GM04504 (cell line): ENCODE data around the gene LARP4.
"Not testable (repeated sequence)": the region's sequence is repeated elsewhere in the genome, so short reads cannot be mapped to it uniquely, and the experiment has no call there.

ENCODE experiments used
- DNase-seq: peaks from one replicate; pipeline ENCODE4 v3.0.0-alpha.2; 2012; ENCODE audit warnings: low read depth

LARP4 gene

DNA sequence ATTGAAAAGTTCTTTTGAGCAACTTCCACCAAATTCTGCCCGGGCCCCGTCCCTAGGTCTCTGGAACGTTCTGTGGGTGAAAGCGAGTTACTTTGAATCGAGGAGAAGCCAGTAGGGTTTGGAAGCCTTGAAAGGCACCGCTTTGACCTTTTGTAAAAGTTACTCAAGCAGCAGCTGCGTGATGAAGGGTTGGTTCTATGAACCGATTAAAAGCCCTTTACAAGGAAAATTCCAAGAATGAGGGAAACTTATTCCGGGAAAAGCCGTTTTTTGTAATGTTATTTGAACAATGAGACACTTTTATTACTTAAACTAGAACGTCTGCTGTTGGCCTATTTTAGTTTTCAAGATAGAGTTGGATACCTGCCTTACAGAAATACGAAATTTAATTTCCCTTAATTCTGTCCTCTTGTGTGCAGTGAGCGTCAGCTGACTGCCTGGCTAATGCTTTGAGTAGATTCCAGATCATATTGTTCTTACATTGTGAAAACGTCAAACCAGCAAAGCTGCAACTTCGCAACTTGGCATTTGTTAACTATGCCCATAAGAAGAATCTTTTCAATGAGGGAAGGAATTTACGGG lies 906 bp downstream of the LARP4 start:
- no peak for DNase-seq

DNA sequence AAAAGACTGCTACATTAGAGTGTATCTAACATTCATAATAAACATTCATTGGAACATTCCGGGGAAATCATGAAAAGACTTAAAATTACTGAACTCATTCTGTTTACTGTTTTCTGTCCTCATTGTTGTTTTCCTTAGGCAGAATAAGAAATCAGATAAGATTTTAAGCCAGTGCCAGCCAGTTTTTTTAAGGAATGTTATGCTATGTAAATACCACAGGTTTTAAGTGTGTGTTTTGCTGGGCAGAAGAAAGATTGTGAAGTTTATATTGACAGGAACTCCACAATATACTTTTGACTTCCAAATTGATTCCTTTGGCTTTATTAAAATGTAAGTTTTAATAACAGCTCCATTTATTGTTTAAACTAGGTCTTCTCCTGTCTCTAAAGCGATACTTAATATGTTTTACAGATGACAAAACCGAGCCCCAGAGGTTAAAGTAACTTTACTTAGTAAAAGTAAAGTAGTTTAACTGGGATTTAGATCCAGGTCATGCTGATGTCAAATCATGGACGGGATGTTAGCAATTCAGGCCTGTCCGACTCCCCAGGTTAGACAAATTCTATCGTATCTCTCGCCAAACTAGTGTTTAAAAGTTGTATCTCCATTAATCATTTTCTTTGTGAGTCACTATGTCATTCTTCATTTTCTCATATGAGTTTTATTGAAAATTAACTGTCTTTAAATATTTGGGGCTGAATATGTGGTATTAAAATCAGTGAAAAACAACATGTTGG lies 1.7 kb downstream of the LARP4 start:
- DNase-seq = no peak

DNA sequence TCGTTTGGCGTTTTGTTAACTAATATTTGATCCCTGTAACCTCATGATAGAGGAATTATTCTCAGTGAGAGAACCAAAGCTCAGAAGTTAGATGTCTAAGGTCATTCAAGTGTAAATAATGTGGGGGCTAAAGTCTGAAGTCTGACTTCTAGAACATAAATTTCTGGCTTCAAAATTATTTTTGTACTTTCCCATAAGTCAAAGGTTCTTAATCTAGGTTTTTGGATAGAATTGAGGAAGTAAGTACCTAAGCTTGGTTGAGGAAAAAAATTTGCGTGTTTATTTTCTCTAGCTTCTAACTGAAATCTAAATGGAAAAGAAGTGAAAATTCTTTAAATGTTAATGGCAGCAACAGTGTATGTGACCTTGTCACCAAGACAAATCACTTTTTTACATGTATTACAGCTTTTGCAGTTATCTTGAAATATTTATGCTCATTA lies 2.3 kb downstream of the LARP4 start:
- no peak for DNase-seq

DNA sequence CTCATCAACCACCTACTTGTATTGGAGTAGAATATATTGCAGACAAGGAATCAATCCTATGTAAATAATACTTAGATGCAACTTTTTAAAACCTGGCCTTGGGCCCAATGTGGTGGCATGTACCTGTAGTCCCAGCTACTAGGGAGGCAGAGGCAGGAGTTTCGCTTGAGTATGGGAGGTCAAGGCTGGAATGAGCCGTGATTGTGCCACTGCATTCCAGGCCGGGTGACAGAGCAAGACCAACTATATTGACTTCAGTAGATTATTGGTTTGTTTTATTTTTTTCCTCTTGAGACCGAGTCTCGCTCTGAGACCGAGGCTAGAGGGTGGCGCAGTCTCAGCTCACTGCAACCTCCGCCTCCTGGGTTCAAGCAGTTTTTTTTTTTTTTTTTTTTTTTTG lies 3.6 kb downstream of the LARP4 start:
- DNase-seq = no peak

DNA sequence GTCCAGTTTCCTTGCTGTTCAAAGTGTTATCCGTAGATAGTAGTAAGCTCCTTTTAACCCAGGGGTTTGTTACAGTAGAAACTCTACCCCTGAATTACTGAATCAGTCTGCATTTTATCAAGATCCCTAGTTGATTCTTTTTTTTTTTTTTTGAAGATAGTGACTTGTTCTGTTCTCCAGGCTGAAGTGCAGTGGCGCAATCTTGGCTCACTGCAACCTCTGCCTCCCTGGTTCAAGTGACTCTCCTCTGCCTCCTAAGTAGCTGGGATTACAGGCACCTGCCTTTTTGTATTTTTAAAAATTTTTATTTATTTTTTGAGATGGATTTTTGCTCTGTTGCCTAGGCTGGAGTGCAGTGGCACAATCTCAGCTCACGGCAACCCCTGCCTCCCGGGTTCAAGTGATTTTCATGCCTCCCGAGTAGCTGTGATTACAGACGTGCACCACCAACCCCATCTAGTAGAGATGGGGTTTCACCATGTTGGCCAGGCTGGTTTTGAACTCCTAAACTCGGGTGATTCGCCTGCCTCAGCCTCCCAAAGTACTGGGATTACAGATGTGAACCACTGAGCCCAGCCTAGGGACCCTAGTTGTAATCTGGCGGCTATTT lies 10.5 kb downstream of the LARP4 start:
- DNase-seq = no peak

DNA sequence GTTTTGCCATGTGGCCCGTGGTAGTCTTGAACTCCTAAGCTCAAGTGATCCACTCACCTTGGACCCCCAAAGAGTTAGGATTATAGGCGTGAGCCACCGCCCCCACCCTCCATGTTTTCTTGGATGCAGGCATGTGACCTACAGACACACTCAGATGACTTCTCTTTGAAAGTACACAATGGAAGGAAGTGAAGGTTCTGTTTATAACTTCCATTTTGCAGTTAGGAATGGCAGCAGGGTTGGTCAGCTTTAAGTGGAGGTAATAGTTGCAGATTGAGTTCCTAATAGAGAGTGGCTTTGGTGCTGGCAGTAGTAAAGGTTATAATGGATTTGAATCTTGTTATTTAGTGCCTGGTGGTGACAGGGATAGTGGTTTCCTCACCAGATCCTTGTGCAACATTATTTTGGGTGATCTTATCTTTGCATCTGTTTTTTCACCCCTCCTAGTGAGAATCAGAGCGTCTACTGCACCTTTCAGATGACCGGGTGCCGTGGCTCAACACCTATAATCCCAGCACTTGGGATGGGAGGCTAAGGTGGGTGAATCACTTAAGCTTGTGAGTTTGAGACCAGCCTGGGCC lies 15.3 kb downstream of the LARP4 start:
- DNase-seq = no peak

DNA sequence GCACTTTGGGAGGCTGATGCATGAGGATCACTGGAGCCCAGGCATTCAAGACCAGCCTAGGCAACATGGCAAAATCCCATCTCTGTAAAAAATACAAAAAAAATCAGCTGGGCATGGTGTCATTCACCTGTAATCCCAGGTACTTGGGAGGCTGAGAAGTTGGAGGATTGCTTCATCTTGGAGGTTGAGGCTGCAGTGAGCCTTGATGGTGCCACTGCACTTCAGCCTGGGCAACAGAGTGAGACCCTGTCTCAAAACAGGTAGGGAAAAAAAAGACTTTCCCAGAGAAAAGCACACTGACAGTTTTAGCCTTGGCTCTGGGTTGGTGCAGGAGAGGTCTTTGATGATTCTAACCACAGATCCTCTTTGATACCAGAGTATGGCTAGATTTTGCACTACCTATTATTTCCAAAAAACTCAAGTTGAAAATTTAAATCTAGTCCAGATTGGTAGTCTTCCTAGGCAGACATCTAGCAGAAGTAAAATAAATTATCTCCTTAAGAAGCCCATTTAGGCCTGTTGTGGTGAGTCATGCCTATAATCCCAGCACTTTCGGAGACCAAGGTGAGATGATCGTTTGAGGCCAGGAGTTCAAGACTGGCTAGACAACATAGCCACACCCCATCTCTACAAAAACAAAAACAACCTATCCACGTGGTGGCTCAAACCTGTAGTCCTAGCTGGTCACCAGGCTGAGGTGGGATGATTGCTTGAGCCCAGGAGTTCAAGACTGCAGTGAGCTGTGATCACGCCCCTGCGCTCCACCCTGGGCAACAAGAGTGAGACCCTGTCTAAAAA lies 18.6 kb downstream of the LARP4 start:
- no peak for DNase-seq

DNA sequence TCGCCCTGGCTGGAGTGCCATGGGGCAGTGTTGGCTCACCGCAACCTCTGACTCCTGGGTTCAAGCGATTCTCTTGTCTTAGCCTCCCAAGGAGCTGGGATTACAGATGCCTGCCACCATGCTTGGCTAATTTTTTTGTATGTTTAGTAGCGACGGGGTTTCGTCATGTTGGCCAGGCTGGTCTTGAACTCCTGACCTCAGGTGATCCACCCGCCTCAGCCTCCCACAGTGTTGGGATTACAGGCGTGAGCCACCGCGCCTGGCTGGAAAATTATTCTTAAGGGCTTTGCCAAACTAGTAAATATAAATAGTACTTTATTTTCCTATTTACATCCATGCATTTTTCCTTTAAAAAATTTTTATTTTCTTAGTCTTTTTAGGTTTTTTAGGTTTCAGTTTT lies 22.2 kb downstream of the LARP4 start:
- DNase-seq = not testable (repeated sequence)

DNA sequence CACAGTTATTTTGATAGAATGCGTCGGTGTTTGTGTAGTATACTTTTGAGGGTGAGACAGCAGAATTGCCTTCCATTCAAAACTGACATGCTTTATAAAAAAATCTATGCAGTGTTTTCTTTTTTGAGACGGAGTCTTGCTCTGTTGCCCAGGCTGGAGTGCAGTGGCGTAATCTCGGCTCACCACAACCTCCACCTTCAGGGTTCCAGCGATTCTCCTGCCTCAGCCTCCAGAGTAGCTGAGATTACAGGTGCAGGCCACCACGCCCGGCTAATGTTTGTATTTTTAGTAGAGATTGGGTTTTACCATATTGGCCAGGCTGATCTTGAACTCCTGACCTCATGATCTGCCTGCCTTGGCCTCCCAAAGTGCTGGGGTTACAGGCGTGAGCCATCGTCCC lies 22.7 kb downstream of the LARP4 start:
- DNase-seq = not testable (repeated sequence)

DNA sequence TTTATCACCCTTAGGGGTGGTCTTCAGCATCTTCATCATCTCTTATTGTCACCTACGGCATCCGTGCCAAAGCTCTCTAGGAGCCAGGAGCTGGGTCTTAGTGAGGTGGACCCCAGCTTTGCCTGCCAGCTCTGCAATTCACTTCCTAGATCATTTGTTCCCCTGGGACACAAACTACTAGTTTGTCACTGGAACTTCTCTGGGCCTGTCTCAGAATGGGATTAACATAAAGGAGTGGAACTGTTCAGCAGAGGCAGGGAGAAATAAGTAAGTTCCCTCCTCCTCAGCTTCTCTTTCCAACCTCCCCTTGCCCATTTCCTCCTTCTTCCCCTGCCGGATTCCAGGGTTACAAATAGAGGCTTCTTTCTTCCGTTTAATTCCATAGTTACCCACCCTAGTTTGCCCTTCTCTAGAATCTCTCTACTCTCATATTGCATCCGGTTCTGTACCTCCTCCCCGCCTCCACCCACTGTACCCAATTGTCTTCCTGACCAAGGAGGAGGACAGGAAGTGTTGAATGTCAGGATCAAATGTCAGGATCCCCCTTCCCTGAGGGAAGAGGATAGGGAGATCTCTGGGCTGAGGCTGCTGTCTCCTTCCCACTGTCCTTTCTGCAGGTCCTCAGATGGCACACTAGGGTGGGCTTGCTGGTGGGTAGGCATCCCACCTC lies 25.0 kb downstream of the LARP4 start:
- no peak for DNase-seq

DNA sequence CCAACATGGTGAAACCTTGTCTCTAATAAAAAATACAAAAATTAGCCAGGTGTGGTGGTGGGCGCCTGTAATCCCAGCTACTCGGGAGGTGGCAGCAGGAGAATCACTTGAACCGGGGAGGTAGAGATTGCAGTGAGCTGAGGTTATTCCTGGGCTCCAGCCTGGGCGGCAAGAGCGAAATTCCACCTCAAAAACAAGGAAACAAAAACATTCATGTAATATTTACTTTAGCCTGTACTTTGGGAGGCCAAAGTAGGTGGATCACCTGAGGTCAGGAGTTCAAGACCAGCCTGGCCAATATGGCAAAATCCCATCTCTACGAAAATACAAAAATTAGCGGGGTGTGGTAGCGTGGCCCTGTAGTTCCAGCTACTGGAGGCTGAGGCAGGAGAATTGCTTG lies 31.0 kb downstream of the LARP4 start:
- DNase-seq = not testable (repeated sequence)

DNA sequence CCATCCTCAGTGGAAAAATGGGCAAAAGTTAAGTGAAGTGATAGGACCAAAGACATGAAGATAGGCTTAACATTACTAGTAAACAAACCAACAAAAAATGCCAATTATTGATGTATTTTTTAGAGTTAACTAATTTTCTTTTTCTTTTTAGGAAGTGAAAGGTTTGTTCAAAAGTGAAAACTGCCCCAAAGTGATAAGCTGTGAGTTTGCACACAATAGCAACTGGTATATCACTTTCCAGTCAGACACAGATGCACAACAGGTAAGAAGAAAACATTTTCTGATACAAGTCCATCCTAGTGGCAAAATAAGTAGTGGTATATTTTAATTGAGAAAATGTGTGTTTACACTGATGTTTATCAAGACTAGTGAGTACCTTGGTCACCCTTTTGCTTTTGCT lies 39.6 kb downstream of the LARP4 start:
- DNase-seq = no peak

DNA sequence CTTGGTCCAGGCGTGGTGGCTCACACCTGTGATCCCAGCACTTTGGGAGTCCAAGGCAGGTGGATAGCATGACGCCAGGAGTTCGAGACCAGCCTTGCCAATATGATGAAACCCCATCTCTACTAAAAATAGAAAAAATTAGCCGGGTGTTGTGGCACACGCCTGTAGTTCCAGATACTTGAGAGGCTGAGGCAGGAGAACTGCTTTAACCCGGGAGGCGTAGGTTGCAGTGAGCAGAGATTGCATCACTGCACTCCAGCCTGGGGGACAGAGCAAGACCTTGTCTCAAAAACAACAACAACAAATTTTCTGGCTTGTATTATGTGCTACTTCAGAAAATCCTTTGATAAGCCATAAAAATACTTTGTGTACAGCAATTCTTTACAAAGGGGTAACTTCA lies 41.1 kb downstream of the LARP4 start:
- DNase-seq = no peak

DNA sequence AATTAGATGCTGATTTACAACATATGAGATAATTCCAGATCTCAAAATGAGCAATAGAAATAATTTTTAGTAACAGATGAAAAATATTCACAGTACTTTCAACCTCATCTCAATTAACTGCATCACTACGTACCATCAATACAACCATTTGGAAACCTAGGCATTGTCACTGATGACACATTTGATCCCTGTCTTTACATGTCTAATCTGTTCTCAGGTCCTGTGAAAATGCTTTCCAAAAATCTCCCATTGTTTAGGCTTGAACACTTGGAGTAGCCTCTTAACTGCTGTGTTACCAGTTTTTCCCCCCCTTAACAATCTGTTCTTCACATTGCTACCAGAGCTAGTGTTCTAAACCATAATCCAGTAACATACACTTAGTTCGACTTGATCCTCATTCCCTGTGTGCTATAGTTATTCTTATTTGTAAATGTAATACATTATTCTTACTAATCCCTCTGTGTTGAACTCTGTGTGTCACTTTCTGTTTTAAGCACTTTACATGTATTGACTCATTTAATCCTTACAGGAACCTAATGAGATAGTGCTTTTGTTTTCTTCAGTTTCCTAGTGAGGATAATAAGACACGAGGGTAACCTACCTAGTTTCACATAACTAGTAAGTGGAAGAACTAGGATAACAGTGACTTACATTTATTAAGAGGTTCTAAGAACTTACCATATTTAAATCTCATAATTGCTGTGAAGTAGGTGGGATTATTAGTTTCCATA lies 41.7 kb downstream of the LARP4 start:
- DNase-seq = no peak

DNA sequence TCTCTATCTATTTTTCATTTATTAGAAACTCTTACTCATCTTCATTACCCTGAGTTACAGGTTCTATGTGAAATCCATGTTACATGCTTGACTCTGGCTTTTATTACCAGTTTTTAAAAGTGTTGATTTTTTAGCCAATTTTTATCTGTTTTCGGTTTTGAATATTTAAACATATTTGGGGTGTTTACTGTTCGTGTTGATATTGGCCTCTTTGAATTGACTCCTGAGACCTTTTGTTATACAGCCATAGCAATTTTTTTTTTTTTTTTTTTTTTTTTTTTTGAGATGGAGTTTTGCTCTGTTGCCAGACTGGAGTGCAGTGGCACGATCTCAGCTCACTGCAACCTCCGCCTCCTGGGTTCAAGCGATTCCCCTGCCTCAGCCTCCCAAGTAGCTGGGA lies 49.0 kb downstream of the LARP4 start:
- not testable (repeated sequence) for DNase-seq

DNA sequence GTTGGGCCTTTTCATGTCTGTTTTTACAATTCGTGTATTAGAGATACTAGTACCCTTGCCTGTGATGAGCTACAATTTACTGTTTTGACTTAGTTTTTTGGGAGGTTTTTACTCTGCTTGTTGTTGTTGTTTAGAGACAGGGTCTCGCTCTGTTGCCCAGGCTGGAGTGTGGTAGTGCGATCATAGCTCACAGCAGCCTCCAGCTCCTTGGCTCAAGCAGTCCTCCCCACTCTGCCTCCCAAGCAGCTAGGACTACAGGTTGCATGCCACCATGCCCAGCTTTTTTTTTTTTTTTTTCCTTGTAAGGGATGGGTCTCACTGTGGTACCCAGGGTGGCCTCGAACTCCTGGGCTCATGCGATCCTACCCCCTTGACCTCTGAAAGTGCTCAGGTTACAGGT lies 52.1 kb downstream of the LARP4 start:
- no peak for DNase-seq

DNA sequence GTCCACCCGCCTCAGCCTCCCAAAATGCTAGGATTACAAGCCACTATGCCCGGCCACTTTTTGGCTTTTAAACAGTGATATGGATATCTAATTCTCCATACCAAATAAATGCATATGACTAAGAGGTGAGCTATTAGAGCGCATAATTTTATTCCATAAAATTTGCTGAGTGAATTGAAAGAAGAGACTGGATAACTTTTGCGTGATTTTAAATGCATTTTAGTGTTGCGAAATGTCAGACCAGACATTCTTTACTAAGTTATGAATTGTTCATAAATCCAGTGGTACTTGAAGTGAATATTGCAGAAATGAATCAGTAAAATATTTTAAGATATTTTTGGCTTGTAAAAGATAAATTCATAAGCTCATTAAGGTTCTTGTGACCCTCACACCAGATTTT lies 53.2 kb downstream of the LARP4 start:
- DNase-seq = no peak

DNA sequence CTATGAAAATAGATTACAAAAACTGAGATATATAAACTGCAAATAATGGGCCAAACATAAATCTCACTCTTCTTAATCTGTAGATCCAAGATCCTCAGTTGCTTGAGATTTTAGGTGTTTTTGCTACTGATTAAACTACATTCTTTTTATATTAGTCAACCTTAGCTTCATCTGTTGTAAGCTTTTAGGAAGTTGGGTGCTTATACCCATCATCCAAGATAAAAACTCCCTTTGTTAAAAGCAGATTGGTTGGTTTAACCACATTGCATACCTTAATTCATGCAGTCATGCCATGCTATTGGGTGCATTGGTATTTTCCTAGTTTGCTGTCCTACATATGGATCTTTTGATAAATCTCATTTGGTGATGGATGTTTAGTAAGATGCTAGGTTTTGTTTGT lies 57.9 kb downstream of the LARP4 start:
- DNase-seq = no peak

DNA sequence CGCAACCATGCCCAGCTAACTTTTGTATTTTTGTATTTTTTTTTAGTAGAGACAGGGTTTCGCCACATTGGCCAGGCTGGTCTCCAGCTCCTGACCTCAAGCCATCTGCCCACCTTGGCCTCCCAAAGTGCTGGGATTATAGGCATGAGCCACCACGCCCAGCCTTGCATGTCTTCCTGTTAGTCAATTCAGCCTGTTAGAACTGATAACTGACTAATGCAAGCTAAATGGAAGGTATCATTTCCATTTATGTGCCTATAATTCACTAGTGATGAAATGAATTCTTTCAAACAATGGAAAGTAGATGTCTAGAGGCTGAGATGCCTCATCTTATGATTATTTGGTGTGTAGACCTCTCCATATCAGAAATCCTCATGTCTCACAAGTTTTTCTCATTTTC lies 66.8 kb downstream of the LARP4 start:
- DNase-seq = no peak

DNA sequence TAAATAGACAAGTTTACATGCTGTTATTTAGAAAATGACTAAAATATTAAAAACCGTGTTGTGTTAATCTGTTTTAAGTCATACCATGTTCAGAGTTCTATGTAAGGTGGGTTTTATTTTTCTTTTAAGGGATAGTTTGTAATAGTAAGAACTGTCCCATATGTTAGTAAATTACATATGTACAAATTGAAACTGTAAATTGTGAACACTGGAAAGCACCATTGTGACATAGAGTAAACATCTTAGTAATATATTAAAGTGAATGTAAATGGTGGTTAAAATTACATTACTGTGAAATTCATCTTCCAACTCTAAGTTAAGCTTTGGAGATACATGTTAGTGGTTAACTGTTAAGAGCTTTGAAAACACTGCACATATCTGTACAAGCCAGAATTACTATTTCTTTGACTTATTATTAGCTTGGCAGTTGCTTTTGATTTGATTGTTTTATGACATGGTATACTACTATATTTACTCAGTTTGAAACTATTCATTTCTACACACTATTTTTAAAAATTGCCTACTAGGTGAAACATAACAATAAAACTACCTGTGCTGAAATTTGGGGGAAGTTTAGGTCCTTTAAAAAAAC lies 76.7 kb downstream of the LARP4 start:
- no peak for DNase-seq

DNA sequence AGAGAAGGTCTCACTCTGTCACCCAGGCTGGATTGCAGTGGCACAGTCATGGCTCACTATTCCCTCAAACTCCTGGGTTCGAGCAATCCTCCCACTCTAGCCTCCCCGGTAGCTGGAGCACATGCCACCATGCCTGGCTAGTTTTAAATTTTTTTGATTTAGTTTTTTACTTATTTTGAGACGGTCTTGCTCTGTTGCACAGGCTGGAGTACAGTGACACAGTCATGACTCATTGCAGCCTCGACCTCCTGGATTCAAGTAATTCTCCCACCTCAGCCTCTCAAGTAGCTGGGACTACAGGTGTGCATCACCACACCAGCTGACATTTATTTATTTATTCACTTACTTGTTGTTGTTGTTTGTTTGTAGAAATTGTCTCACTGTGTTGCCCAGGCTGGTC lies 81.9 kb downstream of the LARP4 start:
- no peak for DNase-seq
